Activated naive CD8-positive, alpha-beta T cell treated with anti-CD3 and anti-CD28 coated beads for 36 hours (primary cell): ENCODE measurements around the gene NCAM1. TPM values are rescaled to one million over a fixed set of nuclear protein-coding genes. Genes with fewer than 3 reads are reported as not detected.
"Not testable (repeated sequence)": the region's sequence is repeated elsewhere in the genome, so short reads cannot be mapped to it uniquely, and the experiment has no call there.

Experiments used
- DNase-seq: peaks from one replicate; pipeline ENCODE4 v3.0.0; 2021
- H3K27ac Mint-ChIP-seq: one replicate; pipeline ENCODE4 v1.8.0; 2022; ENCODE audit warnings: mild to moderate bottlenecking, moderate library complexity, mixed read lengths
- H3K27me3 Mint-ChIP-seq: one replicate; pipeline ENCODE4 v1.8.0; 2022; ENCODE audit warnings: mild to moderate bottlenecking, mixed read lengths
- H3K36me3 Mint-ChIP-seq: one replicate; pipeline ENCODE4 v1.8.0; 2021; ENCODE audit warnings: mild to moderate bottlenecking, mixed read lengths
- H3K4me1 Mint-ChIP-seq: one replicate; pipeline ENCODE4 v1.8.0; 2021; ENCODE audit warnings: mixed read lengths
- H3K4me3 Mint-ChIP-seq: one replicate; pipeline ENCODE4 v1.8.0; 2022; ENCODE audit warnings: mild to moderate bottlenecking, moderate library complexity, mixed read lengths
- H3K9me3 Mint-ChIP-seq: one replicate; pipeline ENCODE4 v1.8.0; 2022; ENCODE audit warnings: mixed read lengths
- total RNA-seq, 2 experiments: library from RNA; stranded (reverse); gene quantifications; one replicate each; pipeline ENCODE4 v1.2.3, GENCODE V29; 2021

Gene NCAM1
- total RNA-seq, 2 experiments from 2014 or later: 0.16 TPM; not detected in 1

GRCh38 chr11:113023228-113023627 lies 62.0 kb downstream of the NCAM1 start:
- Mint-ChIP-seq H3K9me3 (no peaks in the 10 kb centered on the region), H3K27ac (no peak overlapping the region), H3K4me3 (no peak overlapping the region), H3K27me3 (peaks cover 8% of the 10 kb centered on the region), H3K4me1 (no peaks in the 10 kb centered on the region), H3K36me3 (no peaks in the 10 kb centered on the region)
- no peak for DNase-seq

DNA sequence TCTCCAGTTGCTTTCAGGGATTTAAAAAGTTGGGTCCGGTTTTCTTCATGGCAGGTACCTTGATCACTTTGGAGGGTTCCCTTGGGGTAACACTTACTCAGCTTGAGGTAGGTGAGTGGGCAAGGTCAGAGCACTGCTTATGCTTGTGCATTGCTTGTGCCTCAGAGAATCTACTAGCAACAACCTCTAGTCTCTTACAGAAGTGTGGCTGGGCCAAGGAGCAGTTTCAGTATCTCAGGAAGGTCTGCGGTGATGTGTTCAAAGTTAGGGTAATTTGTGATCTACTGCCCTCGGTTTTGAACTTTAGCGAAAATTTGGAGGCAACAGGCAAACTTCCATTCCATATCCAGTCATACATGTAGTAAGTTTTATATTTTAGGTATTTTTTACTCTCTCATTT lies 62.8 kb downstream of the NCAM1 start:
- Mint-ChIP-seq H3K36me3 (no peaks in the 10 kb centered on the region), H3K4me3 (no peak overlapping the region), H3K27me3 (peaks cover 8% of the 10 kb centered on the region), H3K9me3 (no peaks in the 10 kb centered on the region), H3K27ac (no peak overlapping the region), H3K4me1 (no peaks in the 10 kb centered on the region)
- no peak for DNase-seq

DNA sequence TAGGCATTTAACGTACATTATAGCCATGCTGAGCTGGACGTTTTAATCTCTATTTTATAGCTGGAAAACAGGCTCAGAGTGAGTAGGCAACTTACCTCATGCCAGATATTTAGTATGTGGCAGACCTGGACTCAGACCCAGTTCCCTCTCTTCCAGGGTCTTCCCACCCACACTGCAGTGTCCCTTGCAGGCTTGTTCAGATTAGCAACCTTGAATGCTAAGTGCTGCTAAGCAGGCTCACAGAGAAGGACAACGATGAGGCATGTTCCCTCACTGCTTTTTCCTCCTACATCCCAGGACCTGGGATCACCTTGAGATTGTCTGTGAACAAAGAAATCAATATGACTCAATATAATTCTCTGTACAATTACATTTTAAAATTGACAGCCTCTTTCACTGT lies 65.6 kb downstream of the NCAM1 start:
- no peaks in the 10 kb centered on the region for H3K4me1 Mint-ChIP-seq
- DNase-seq: no peak
- peaks cover 8% of the 10 kb centered on the region for H3K27me3 Mint-ChIP-seq
- H3K4me3 Mint-ChIP-seq: no peak overlapping the region
- H3K9me3 Mint-ChIP-seq: no peaks in the 10 kb centered on the region
- H3K36me3 Mint-ChIP-seq: no peaks in the 10 kb centered on the region
- no peak overlapping the region for H3K27ac Mint-ChIP-seq

DNA sequence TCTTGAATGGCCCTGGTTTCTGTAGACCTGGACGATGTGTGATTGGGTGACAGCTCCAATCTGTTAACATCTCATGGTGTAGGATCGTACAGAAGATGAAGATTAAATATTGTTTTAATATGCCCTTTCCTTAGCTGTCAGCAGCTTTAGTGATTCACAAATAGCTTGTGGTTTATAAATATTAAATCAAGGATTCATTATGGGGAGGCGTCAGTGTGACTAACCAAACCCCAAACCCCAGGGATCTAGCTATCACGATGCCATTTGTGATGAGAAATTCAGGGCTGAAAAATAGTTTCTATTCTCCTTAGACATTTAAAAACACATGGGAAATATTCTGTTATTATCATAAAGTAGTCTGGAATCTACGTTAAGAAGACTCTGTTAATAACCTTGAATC lies 73.4 kb downstream of the NCAM1 start:
- Mint-ChIP-seq H3K27ac (no peak overlapping the region), H3K4me1 (no peaks in the 10 kb centered on the region), H3K4me3 (no peak overlapping the region), H3K36me3 (no peaks in the 10 kb centered on the region), H3K9me3 (peaks cover 2% of the 10 kb centered on the region), H3K27me3 (peaks cover 5% of the 10 kb centered on the region)
- no peak for DNase-seq

DNA sequence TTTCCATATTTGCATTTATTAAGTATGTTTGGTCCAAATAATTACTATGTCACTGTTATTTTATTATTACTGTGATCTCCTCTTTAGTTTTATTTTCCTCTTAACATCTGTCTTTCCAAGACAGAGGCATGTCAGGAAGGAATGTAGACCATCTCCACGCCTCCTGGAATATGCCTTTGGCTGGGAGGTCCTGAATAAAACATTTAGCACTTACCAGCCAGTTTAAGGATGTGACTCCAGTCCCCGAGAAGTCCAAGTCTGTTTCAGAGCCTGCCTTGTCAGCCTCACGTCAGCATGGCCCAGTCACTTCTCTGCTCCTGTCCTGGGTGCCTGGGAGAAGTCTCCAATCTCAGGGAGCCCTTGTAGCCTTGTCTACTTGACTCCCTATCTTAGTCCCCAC lies 74.5 kb downstream of the NCAM1 start:
- Mint-ChIP-seq H3K4me1 (no peaks in the 10 kb centered on the region), H3K4me3 (no peak overlapping the region), H3K27me3 (peaks cover 5% of the 10 kb centered on the region), H3K9me3 (peaks cover 2% of the 10 kb centered on the region), H3K27ac (no peak overlapping the region), H3K36me3 (no peaks in the 10 kb centered on the region)
- DNase-seq: no peak

DNA sequence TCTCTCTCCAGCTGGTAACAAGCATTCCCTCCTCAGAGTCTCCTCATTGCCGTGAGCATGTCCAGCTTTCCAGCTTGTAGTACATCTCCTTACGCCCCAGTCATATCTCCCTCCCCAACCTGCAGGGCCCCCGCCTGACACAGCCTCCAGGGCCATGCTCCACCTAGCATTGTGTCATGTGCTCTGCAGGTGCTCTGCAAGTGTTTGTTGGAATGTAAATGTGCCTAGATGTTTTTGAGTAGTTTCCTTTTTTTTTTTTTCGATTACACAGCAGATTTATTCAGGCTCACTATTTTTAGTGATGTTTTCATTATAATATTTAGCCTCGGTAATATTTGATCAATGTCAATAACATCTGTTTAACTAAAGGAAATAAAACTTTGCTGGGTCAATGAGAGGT lies 82.5 kb downstream of the NCAM1 start:
- peaks cover 17% of the 10 kb centered on the region for H3K27me3 Mint-ChIP-seq
- DNase-seq: no peak
- no peak overlapping the region for H3K4me3 Mint-ChIP-seq
- H3K9me3 Mint-ChIP-seq: peaks cover 8% of the 10 kb centered on the region
- H3K36me3 Mint-ChIP-seq: no peaks in the 10 kb centered on the region
- H3K4me1 Mint-ChIP-seq: no peaks in the 10 kb centered on the region
- no peak overlapping the region for H3K27ac Mint-ChIP-seq

DNA sequence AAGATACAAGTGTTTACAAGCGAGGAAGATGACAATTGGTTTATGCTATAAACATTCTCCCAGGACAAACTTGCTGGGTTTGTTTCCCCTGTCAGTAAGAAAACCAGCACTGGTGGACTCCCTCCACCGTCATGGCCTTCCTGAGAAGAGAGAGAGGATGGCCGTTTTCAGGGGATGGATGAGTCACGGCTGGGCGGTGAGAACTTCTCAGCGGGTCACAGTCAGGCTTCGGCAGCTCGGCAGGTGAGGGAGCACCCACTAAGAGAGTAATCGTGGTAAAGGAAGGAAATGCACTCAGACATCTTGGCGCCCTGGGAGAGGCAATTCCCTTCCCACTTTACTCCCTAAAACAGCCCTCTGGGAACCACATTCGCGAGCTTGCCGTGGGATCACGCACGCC lies 83.9 kb downstream of the NCAM1 start:
- no peak for DNase-seq
- Mint-ChIP-seq H3K9me3 (peaks cover 6% of the 10 kb centered on the region), H3K27ac (no peak overlapping the region), H3K4me3 (no peak overlapping the region), H3K36me3 (no peaks in the 10 kb centered on the region), H3K27me3 (peaks cover 17% of the 10 kb centered on the region), H3K4me1 (no peaks in the 10 kb centered on the region)

- no peak for DNase-seq
- Mint-ChIP-seq H3K9me3 (peaks cover 6% of the 10 kb centered on the region), H3K27me3 (peaks cover 17% of the 10 kb centered on the region), H3K36me3 (no peaks in the 10 kb centered on the region), H3K4me1 (no peaks in the 10 kb centered on the region), H3K27ac (no peak overlapping the region), H3K4me3 (no peak overlapping the region)
Observed at GRCh38 chr11:113046866-113047265, 85.6 kb downstream of the NCAM1 start.

DNA sequence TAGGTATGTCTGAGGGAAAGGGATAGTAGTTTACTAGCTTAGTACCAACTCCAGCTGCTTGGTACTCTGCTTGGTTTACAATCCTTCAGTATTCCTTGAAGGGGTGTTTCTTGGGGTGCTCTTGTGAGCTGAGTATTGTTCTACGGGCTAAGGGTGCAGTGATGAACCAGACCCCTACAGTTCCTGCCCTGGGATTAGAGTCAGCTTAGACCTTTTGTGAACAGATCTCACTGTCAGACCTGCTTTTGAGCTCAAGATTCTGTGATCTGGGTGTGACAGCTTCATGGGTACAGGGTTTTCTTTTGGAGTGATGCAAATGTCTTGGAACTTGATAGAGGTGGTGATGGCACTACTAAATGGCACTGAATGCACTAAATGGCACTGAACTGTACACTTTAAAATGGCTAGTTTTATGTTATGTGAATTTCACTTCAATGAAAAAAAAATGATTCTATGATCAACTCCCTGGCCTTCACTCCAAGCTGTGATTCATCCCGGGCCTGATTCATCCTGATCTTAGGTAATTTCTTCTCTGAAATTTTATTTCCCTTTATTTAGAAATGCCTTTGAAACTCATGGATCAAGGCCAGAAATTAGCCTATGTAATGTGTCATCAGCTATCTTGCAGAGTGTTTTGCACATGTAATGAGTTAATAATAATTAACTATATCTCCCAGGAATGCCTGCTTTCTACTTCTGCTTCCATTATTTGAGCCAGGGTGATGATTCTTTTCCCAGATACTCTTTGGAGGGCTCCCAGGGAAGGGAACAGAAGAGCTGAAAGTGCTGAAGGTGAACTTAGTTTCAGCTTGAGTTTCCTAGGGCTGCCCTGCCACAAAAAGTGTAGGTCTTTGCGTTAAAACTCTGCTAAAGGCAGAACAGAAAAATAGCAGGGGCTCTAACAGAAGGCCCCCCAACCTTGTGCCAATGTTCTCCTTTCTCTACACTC lies 87.9 kb downstream of the NCAM1 start:
- peaks cover 6% of the 10 kb centered on the region for H3K9me3 Mint-ChIP-seq
- no peak for DNase-seq
- no peak overlapping the region for H3K4me3 Mint-ChIP-seq
- peaks cover 3% of the 10 kb centered on the region for H3K27me3 Mint-ChIP-seq
- H3K36me3 Mint-ChIP-seq: no peaks in the 10 kb centered on the region
- no peak overlapping the region for H3K27ac Mint-ChIP-seq
- no peaks in the 10 kb centered on the region for H3K4me1 Mint-ChIP-seq

DNA sequence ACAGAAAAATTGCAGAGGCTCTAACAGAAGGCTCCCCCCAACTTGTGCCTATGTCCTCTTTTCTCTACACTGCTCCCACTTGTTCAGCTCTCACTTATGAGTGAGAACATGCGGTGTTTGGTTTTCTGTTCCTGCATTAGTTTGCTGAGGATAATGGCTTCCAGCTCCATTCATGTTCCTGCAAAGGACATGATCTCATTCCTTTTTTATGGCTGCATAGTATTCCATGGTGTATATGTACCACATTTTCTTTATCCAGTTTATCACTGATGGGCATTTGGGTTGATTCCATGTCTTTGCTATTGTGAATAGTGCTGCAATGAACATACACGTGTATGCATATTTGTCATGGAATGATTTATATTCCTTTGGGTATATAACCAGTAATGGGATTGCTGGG lies 91.8 kb downstream of the NCAM1 start:
- H3K36me3 Mint-ChIP-seq, H3K27me3 Mint-ChIP-seq, H3K4me1 Mint-ChIP-seq, H3K27ac Mint-ChIP-seq, DNase-seq, H3K4me3 Mint-ChIP-seq, H3K9me3 Mint-ChIP-seq: not testable (repeated sequence)

GRCh38 chr11:113057038-113057437 lies 95.8 kb downstream of the NCAM1 start:
- H3K27ac Mint-ChIP-seq: no peak overlapping the region
- no peaks in the 10 kb centered on the region for H3K36me3 Mint-ChIP-seq
- DNase-seq: no peak
- H3K4me3 Mint-ChIP-seq: no peak overlapping the region
- no peaks in the 10 kb centered on the region for H3K9me3 Mint-ChIP-seq
- no peaks in the 10 kb centered on the region for H3K4me1 Mint-ChIP-seq
- no peaks in the 10 kb centered on the region for H3K27me3 Mint-ChIP-seq

GRCh38 chr11:113059548-113059947 lies 98.3 kb downstream of the NCAM1 start:
- Mint-ChIP-seq H3K27ac (no peak overlapping the region), H3K36me3 (no peaks in the 10 kb centered on the region), H3K4me3 (no peak overlapping the region), H3K4me1 (no peaks in the 10 kb centered on the region), H3K27me3 (no peaks in the 10 kb centered on the region), H3K9me3 (no peaks in the 10 kb centered on the region)
- DNase-seq: no peak

DNA sequence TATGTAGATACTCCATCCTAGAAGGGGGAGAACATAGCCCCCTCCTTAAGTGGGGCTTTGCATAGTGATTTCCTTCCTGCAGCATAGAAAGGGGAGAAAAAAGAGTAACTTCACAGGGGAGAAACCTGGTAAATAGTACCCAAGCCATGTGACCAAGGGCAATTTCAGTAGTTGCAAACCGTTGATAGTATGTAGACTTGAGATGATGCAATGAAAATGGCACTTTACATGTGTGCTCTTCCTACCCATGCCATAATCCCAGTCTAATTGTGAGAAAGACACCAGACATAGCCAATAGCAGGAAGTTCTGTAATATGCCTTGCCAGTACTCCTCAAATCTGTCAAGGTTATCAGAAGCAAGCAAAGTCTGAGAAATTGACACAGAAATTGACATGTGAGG lies 104.1 kb downstream of the NCAM1 start:
- Mint-ChIP-seq H3K27ac (no peak overlapping the region), H3K4me3 (no peak overlapping the region), H3K9me3 (no peaks in the 10 kb centered on the region), H3K36me3 (no peaks in the 10 kb centered on the region), H3K27me3 (no peaks in the 10 kb centered on the region), H3K4me1 (no peaks in the 10 kb centered on the region)
- DNase-seq: no peak

DNA sequence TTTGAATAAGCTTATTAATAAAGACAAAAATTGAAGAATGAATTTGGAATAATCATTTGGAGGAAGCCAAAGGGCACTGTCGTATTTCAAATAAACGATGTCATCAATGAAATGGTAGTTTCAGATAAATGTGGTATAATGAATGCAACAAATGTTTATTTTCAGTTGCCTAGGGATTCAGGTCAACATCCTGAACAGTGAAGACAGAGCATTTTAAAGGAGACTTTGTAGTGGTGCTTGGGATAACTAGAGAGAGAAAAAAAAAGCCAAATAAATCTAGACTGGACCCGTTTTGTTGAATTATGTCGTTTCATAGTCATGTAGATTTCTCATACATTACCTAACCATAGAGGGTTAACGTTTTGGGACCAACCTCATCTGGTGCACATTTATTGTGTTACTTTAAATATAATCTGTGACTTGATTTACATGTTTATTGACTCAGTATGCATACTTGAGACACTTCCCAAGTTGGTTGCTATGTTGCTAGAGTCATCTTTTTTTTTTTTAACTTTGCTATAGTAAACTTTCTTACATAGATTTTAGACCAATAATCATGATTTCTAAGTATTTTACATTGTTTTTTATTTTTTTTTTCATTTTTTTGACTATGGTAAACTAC lies 111.1 kb downstream of the NCAM1 start:
- H3K27ac Mint-ChIP-seq: no peak overlapping the region
- H3K27me3 Mint-ChIP-seq: no peaks in the 10 kb centered on the region
- H3K4me3 Mint-ChIP-seq: no peak overlapping the region
- no peaks in the 10 kb centered on the region for H3K4me1 Mint-ChIP-seq
- DNase-seq: no peak
- H3K9me3 Mint-ChIP-seq: no peaks in the 10 kb centered on the region
- H3K36me3 Mint-ChIP-seq: no peaks in the 10 kb centered on the region

DNA sequence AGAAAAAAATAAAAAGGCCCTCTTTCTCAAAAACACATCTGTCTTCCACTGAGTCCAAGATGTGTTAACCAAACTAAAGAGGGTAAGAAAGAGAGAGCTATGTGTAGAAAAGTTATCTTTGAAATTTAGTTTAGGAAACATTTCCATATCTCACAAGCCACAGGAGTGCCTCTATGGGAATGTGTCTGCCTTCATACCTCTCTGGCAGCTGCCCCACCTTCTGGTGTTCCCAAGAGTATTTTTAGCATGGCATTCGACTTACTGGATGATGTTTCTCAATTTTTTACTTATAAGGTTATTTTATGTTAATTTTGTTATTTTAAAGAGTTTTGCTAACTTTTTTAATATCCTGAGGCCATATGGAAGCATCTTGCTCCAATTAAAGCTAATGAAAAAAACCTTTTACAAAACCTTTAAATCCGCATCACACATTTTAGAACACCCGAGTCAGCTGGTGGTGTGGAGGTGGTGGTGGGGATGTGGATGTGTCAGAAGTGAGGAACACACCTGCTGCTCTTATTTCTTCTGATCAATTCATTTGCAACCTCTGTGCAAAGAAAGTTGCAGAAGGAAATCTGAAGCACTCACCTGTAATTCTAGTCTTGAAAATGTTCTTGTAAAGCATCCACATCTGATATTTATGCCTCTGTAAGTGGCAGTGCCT lies 112.2 kb downstream of the NCAM1 start:
- Mint-ChIP-seq H3K9me3 (no peaks in the 10 kb centered on the region), H3K36me3 (no peaks in the 10 kb centered on the region), H3K27ac (no peak overlapping the region), H3K4me1 (no peaks in the 10 kb centered on the region), H3K27me3 (no peaks in the 10 kb centered on the region), H3K4me3 (no peak overlapping the region)
- no peak for DNase-seq
